NCI-H1436 treated with DMSO at 0.1 percent for 48 hours (cell line): ENCODE measurements around the gene PLTP.
"Not testable (repeated sequence)": the region's sequence is repeated elsewhere in the genome, so short reads cannot be mapped to it uniquely, and the experiment has no call there.

Source experiments
- DNase-seq: peaks from one replicate; lab custom pipeline; 2025; lab: John Stamatoyannopoulos, UW

PLTP gene

DNA sequence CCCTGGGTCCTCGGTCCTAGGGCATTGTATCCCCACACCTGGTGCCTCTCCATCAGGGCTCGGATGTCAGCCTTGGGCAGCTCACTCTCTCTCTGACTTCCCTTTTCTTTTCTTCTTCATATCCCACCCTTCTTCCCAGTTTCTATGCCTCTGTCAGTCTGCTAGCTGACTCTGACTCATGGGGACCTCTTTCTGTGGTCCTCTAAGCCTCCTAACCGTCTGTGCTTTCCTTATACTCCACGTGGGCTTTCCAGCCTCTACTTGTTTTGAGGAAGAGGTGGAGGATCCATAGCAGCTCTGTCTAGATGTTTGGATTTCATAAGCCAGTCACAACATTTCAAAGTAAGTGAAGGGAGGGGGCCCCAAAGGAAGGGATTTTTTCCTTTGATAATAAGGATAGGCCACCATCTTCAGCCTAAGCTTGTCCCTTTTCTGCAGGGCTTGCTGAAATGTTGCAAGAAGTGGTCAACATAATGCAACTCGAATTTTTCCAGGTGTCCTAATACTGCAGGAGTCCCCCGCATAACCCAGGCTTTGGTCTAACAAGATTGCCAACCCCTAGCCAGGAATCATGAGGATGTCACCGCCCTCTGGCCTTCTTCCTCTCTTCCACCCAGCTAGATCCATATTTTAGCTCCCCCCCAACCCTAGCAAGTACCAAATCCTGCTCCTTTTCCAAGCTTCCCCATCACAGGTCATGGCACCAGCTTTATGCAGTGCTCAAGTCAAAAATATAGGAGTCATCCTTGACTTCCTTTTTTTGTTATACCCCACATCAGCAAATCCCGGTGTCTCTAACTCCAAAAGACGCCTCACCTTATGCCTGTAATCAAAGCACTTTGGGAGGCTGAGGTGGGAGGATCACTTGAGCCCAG is 8.7 kb upstream of the PLTP start:
- DNase-seq, result no peak

DNA sequence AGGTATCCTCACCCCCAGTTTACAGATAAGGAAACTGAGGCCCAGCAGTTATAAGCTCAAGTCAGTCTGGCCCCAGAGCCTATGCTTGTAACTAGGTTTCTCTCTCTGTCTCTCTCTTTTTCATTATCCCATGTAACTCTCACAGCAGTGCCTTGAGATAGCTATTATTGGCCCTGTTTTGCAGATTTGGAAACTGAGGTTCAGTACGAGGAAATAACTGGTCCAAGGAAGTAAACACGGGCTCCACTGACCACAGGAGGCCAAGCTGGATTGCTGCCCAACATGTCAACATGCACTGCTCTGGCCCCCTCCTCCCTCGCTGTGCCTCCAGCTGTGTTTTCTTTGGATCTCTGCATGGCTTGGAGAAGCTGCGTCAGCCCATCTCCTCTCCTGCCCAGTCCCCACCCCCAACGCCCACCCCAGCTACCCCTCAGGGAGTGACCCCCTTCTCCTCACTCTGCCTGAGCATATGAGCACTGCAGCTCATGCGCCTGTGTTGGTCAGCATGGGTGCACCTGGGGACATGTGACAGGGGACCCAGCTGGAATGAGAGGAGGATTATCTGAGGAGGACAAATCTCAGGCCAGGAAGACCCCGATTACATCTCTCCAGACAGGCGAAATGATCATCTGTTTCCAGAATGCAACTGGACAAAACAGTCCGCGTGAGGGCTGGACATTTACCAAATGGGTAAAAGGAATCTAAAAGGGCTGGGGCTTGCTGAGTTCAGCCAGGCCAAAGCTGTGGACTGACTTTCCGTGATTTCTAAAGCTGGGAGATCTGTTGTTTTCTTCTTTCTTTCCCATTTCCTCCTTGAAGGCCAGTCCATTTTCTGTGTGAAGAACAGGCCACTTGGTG is 7.8 kb upstream of the PLTP start:
- DNase-seq, result no peak

DNA sequence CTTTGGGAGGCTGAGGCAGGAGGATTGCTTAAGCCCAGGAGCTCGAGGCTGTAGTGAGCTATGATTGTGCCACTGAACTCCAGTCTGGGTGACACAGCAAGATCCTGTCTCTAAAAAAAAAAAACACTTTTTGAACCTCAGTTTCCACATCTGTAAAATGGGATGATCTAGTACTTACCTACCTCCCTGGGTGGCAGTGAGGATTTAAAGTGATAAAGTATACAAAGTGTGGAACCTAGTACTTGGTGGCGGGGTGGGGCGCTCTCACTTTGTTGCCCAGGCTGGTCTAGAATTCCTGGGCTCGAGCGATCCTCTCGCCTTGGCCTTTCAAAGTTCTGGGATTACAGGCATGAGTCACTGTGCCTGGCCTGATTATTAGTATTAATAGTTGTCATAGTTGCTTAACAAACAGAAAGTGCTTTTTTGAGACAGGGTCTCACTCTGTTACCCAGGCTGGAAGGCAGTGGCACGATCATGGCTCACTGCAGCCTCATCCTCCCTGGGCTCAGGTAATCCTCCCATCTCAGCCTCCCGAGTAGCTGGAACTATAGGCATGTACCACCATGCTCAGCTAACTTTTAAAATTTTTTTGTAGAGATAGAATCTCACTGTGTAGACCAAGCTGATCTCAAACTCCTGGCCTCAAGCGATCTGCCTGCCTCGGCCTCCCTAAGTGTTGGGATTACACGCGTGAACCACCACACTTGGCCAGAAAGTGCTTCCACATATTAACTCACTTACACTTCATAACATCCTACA is 7.0 kb upstream of the PLTP start:
- no peak for DNase-seq

DNA sequence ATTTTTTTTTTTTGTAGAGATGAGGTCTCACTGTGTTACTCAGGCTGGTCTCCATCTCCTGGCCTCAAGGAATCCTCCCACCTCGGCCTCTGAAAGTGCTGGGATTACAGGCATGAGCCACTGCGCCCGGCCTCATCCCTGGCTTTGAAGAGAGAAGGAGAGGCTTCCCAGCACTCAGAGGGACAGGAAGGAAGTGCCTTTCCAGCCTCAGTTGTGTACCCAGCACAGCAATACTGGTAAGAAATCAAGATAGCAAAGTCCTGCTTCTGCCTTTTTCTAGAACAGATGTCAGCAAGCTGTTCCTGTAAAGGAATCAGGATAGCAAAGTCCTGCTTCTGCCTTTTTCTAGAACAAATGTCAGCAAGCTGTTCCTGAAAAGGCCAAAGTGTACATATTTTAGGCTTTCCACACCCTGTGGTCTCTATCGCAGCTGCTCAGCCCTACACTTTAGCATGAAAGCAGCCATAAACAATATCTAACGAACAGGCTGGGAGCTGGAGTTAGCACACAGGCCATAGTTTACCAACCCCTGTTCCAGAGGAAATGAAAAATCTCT is 6.3 kb upstream of the PLTP start:
- DNase-seq, result no peak

DNA sequence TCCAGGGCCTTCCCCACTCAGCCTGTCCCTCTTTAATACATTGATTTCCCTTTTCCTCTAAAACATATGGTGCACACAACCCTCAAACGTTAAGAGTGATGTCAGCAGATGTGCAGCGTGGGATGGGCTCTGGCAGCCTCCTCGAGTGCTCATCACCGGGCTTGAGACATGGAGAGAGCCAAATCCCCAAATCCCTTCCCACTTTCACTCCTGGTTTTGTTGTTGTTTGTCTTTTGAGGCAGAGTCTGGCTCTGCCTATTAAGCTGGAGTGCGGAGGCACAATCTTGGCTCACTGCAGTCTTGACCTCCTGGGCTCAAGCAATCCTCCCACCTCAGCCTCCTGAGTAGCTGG is 5.8 kb upstream of the PLTP start:
- no peak for DNase-seq

DNA sequence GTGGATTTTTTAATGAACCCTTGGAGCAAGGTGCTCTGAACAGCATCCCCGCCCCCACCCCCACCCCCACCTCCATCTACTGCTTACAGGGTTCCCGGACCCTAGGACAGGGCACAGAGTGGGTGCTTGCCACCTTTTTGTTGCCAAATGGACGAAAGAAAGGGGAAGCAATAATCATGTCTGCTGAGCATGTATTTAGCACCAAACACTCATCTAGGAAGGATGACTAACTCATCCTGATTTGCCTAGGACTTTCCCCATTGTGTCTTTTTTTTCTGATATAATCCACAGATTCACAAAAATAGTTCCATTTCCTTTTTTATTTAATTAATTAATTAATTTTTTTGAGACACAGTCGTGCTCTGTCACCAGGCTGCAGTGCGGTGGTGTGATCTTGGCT is 1.2 kb upstream of the PLTP start:
- DNase-seq, result no peak

DNA sequence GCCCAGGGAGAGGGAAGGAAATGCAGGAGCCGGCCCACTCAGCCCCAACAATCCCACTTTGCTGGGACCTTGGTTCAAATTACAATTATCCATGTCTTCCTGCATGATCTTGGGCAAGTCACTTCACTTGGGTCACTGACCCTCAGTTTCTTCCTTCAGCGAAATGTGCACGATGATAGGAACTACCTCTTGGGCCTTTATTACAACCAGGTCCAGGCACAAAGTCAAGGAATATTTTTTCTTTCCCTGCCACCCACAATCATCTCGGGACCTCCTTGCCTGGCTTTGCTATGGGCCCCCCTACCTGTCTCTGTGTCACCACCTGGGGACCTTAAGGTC is 358 bp upstream of the PLTP start:
- no peak for DNase-seq

DNA sequence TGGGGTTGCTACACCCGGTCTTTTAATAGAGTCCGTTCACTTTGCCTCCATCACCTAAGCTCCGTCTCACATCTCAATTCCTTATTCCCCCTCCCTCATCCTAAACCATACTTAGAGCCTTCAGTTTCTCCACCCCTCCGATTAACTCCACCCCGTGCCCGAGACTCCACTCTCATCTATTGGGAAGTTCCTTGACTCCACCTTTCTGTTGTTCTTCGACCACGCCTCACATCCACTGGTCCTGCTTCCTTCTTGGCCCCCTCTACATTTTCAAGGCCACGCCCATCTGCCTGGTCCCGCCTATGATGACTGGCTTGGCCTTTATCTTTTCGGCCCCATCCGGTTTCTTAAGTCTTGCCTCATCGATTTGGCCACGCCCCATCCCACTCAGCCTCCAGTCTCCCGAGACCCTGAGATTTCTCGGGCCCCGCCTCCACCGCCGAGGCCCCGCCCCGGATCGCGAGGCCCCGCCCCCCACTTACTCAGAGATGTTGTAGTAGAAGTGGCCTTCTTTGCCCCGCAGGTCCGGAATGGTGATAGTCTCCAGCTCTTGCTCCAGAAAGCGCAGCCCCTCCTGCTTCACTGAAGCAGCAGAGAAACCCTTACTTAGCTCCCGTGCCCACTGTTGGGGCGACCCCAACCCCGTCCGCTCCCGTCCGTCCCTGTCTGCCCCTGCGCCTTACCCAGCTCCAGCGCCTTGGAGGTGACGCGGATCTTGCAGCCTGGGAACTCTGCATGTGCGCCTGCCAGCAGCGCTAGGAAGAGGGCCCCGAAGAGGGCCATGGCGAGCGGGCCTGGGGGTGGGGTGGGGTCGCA is 1.1 kb downstream of the PLTP start:
- DNase-seq, result peak; percentile 95

DNA sequence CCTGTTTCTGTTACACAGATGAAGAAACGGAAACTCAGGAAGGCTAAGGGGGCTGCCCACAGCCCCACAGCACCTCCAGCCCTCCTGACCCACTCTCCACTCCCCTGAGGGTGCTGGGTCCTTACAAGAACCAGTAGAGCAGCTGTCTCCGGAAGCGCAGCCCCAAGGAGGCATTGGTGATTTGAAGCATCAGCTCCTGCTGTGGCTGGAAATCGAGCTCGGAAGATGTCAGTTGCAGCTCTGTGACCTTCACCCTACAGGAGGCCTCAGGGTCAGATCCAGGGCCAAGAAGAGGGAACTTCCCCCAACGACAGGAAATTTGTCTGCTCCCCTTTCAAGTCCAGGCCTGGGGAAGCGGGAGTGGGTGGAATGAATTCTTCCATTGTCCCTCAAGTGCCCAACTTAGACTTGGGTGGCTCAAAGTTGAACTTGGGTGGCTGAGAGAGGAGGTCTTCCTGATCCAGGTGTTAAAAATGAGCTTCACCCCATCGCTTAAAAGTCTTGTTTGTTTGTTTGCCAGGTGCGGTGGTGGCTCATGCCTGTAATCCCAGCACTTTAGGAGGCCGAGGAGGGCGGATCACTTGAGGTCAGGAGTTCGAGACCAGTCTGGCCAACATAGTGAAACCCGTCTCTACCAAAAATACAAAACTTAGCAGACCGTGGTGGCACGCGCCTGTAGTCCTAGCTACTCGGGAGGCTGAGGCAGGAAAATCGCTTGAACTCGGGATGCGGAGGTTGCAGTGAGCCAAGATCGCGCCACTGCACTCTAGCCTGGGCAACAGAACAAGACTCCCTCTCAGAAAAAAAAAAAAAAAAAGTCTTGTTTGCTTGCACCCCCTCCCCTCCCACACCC is 1.9 kb downstream of the PLTP start:
- DNase-seq, result no peak

DNA sequence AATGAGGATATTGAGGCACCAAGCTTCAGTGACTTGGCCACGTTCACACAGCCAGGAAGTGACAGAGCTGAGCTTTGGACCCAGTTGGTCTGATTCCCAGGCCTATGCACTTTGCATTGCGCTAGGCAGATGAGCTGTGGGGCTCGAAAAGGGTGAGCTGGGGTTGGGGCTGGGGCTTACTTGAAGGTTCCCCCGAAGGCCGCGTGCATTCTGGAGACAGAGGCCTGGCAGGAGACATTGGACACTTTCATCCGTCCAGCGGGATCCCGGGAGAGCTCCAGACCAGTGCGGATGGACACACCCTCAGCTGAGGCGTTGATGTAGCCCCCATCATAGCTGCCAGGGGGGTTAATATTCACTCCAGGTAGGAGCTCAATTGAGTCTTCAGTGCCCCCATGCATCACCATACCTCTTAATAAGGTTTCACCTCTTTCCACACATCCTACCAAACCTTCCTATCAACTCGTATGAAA is 2.6 kb downstream of the PLTP start:
- DNase-seq, result no peak

DNA sequence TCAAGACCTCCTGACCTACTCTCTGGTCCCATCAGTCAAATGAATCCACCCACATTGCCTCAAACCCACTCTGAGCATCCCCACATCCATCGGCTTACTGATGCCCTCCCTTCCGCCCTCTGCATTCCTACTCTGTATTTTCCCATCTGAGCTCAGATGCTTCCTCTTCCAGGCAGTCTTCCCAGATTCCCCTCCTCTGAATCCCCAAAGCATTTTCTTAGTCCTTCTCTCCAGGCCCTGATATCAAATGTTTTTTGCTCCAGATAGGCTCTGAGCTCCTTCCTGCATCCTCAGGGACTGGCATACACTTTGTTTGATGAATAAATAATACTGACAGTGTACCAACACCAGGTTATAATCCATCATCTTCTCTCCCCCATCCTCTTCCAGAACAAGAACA is 3.9 kb downstream of the PLTP start:
- no peak for DNase-seq

DNA sequence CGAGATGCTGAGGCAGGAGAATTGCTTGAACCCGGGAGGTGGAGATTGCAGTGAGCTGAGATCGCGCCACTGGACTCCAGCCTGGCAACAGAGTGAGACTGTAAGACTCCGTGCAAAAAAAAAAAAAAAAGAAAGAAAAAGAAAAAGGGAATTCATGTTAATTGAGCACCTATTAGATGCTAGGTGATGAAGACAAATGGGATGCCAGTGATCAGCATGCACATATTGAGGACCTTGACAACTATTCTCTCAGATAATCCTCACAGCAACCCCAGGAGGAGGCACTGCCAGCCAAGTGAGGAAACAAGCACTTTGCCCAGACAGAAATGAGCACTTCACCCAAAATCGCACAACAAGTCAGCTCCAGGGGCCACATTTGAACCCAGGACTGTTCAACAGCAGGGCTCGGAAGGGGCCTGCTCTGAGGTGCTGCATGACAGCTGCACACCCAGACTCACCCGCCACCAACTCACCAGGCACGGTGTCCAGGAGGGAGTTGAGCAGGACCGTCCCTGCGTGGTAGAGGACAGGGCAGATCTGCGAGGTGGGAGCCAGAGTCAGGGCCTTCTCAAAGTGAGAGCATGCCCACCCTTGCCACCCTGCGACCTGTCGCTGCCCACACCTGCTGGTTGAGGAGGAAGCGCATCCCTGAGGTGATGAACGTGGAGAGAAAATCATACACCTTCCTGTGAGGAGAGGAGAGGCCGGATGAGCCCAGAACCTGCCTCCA is 4.6 kb downstream of the PLTP start:
- DNase-seq, result no peak

DNA sequence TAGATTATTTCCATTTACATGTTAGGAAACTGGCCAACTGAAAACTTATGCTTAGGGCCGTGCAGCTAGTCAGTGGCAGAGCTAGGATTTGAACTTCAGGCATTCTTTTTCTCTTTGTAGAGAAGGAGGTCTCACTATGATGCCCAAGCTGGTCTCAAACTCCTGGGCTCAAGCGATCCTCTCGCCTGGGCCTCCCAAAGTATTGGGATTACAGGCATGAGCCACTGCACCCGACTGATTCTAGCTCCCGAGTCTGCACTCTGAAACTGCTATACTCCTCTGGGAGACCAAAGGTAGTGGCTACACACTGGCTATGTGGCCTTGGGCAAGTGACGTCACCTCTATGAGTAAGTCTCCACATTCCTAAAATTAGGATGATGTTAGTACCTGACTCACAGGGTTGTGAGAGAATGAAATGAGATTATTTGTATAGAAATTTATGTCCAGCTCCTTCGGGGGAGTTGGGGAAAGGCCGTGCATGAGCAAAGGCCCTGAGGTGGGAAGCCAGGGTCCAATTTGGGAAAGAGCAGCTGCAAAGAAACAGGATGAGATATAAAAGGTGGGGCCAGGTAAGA is 6.4 kb downstream of the PLTP start:
- DNase-seq, result no peak

DNA sequence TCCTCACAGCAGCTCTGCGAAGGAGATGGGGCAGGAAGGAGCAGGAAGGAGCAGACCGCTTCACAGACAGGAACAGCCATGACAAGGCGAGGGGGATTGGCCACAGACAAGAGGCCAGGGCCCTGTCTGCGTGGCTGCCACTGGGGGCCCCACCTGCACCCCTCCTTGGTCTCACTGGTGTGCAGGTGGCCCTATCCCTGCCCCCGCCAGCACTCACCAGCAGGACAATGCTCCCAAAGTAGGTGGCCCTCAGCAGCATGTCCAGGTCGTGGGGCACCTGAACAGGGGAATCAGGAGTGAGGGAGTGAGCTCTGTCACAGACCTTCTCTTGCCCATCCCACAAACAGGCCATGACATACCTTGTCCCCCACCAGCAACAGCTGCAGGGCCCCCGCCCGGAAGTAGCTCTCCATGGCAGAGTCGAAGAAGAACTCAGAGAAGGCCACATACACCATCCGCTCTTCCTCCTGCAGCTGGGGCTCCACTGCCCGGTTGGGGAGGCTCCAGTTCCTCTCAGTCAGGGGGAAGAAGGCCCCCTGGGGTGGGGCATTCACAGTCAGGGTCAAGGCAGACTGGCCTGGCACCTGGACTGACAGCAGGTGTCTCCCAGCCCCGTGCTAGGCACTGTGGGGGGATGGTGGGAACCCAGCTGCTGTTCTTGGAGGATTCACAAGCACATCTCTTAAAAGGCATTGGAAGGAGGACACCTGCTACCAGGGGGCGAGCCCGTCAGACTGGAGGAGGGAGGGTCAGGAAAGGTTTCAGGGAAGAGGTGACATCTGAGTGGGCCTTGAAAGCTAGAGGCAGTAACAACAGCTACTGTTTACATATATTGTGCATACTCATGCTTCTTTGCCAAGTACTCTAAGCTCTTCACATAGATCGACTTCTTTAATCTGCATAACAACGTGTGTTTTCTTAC is 7.1 kb downstream of the PLTP start:
- DNase-seq, result no peak

DNA sequence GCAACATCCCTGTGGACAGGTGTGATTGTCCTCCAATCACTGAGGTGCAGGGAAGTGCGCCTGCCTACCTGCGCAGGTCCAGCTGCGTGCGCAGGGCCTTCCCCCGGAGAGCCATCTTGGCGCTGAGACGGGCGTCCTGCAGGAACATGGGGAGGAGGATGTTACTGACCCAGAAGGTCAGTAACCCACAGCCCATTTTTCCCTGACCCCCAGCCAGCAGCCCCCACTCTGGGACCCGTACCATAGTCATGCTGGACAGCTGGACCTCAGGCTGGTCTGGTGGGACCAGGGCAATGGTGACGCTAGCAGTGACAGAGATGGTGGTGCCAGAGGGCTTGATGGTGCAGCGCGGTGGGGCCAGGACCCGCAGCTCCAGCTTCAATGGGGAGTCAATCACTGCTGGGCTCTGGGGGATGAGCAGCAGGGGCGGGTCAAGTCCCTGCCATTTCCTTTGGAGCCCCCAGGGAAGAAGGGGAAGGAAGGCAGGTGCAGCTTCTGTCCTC is 9.7 kb downstream of the PLTP start:
- no peak for DNase-seq

DNA sequence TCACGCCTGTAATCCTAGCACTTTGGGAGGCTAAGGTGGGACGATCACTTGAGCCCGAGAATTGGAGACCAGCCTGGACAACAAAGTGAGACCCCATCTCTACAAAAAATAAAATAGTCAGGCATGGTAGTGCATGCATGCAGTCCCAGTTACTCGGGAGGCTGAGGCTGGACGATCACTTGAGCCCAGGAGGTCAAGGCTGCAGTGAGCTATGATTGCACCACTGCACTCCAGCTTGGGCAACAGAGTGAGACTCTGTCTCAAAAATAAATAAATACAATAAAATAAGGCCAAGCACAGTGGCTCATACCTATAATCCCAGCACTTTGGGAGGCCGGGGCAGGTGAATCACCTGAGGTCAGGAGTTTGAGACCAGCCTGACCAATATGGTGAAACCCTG is 10.6 kb downstream of the PLTP start:
- not testable (repeated sequence) for DNase-seq

DNA sequence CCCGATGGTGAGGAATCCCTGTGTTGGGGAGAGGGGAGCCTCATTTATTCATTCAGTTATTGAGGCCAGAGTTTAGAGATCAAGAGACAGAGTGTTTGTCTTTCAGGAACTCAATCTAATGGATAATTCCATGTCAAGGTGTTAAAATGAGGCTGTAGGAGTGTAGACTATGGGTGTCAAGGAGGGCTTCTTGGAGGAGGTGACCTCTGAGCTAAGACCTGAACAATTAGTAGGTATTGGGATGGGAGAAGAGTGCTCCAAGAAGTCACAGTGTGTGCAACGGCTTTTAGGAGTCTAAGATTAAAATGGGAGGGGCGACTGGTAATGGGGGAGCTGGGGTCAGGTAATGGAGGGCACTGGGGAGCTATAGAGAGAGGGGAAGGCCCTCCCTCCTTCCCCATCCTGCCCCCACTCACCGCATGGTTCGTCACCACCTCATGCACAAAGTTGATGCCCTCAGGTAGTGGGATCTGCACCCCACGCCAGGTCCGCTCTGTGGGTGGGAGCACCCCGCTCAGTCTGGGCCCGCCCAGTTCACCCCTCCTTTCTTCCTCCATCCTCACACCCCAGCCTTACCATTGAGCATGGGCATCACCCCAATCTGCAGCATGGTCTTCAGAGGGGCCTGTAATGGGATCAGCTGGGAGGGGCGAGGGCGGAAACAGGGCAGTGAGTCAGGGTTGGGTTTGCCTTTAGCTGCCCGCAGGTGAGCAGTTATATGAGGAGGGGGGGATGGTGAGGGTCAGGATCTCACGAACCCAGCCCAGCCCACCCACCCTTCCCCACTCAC is 12.7 kb downstream of the PLTP start:
- DNase-seq, result no peak
